HepG2 (cell line): ENCODE results near the gene ABCG2. TPM values are rescaled to one million over a fixed set of nuclear protein-coding genes. Genes with fewer than 3 reads are reported as not detected.

Experiments used
- ATAC-seq: fragments of 200-7000 bp; cut with Tn5 transposase; 3 replicates; pipeline ENCODE4 v1.9.1; 2020; ENCODE audit warnings: mild to moderate bottlenecking, moderate library complexity
- BruUV-seq: library from RNA; stranded (reverse); fragments of 400-500 nt; replicated peaks from 2 replicates; lab custom pipeline; 2021; lab: Mats Ljungman, UMichigan
- CTCF ChIA-PET: fragments of 300-600 bp; formaldehyde crosslinking; extraction: SDS; loops from one replicate; lab custom pipeline; 2021; ENCODE audit warnings: low total read pairs, inconsistent platforms, low intra/inter-chr PET ratio; lab: Yijun Ruan, JAX
- POLR2A ChIA-PET: fragments of 350-600 bp; sonication (Branson Sonifier 250); formaldehyde crosslinking; loops from one replicate; lab custom pipeline; 2020; ENCODE audit warnings: antibody characterized with exemption, inconsistent platforms; lab: Yijun Ruan, JAX
- DNase-seq: peaks from one replicate; pipeline ENCODE4 v3.0.0-alpha.2; 2015; ENCODE audit warnings: low spot score
- FAIRE-seq: peaks from 3 replicates; lab custom pipeline; 2011; peaks lifted over from hg19 to GRCh38; lab: Jason Lieb, UNC
- H2AFZ ChIP-seq: one replicate; pipeline ENCODE4 v1.6.1; 2011; ENCODE audit warnings: low read length, inconsistent platforms
- H3K27ac ChIP-seq: fragments of 300-600 bp; 3 replicates; pipeline ENCODE4 v1.8.0; 2011; ENCODE audit warnings: mixed run types, mild to moderate bottlenecking, mixed read lengths, low read length, inconsistent platforms; ENCODE audit not compliant: insufficient read depth; ENCODE audit errors: extremely low read length
- H3K27me3 ChIP-seq, 2 experiments: fragments of 200-600 bp in 1 of 2; 2 replicates in 1 of 2; 3 replicates in 1 of 2; pipeline versions ENCODE4 v1.6.0 to v1.8.0; 2011; ENCODE audit warnings: low read length in 2 of 2, mild to moderate bottlenecking in 2 of 2, moderate library complexity in 2 of 2, inconsistent platforms in 1 of 2; ENCODE audit not compliant: insufficient read depth in 2 of 2, control insufficient read depth in 1 of 2
- H3K36me3 ChIP-seq, 2 experiments: fragments of 200-600 bp in 1 of 2; replicated peaks in 1 of 2; 2 replicates in 1 of 2; 3 replicates in 1 of 2; pipeline versions ENCODE4 v1.5.1 to v1.8.0; 2011; ENCODE audit warnings: low read length in 2 of 2, inconsistent platforms in 1 of 2; ENCODE audit not compliant: insufficient read depth in 2 of 2, control insufficient read depth in 1 of 2
- H3K4me1 ChIP-seq: 2 replicates; pipeline ENCODE4 v1.5.1; 2012; ENCODE audit warnings: low read length, inconsistent platforms; ENCODE audit not compliant: insufficient read depth
- H3K4me2 ChIP-seq: 2 replicates; pipeline ENCODE4 v1.6.0; 2011; ENCODE audit warnings: low read depth, low read length, inconsistent platforms
- H3K4me3 ChIP-seq, 3 experiments: fragments of 200-600 bp in 1 of 3; sonication (generic), shearing (Covaris generic) in 1 of 3; replicated peaks in 1 of 3; 2 replicates each; pipeline ENCODE4 v1.5.1; 2011 to 2016; ENCODE audit warnings: low read length in 3 of 3, inconsistent platforms in 2 of 3, low read depth in 2 of 3, mild to moderate bottlenecking in 2 of 3, control low read depth in 1 of 3, mixed read lengths in 1 of 3; ENCODE audit not compliant: insufficient read depth in 1 of 3
- H3K79me2 ChIP-seq: one replicate; pipeline ENCODE4 v1.6.1; 2011; ENCODE audit warnings: low read length, inconsistent platforms; ENCODE audit not compliant: insufficient read depth
- H3K9ac ChIP-seq: 2 replicates; pipeline ENCODE4 v1.6.0; 2011; ENCODE audit warnings: mild to moderate bottlenecking, low read depth, low read length, inconsistent platforms; ENCODE audit not compliant: insufficient read depth
- H3K9me3 ChIP-seq: 2 replicates; pipeline ENCODE4 v1.5.1; 2012; ENCODE audit warnings: mild to moderate bottlenecking, low read length
- H4K20me1 ChIP-seq: 2 replicates; pipeline ENCODE4 v1.6.0; 2011; ENCODE audit warnings: inconsistent platforms, mild to moderate bottlenecking, low read length, moderate library complexity; ENCODE audit not compliant: insufficient read depth
- GZF1 ChIP-seq: sonication (generic); formaldehyde crosslinking; IDR thresholded peaks from 2 replicates; pipeline ENCODE4 v1.5.1; 2020; ENCODE audit warnings: mild to moderate bottlenecking, missing genetic modification reagents
- KLF16 ChIP-seq, 2 experiments: sonication (generic) in 1 of 2; formaldehyde crosslinking in 1 of 2; IDR thresholded peaks; 2 replicates each; pipeline versions ENCODE4 v1.6.1 to v1.8.0; 2016 to 2023; ENCODE audit warnings: missing genetic modification reagents in 2 of 2, missing compliant biosample characterization in 1 of 2
- NFYB ChIP-seq: sonication (generic); formaldehyde crosslinking; IDR thresholded peaks from 2 replicates; pipeline ENCODE4 v1.4.0; 2020; ENCODE audit warnings: missing genetic modification reagents
- STAG1 ChIP-seq: sonication (generic); formaldehyde crosslinking; IDR thresholded peaks from 2 replicates; pipeline ENCODE4 v1.4.0; 2020; ENCODE audit warnings: missing genetic modification reagents
- TP53 ChIP-seq: sonication (generic); formaldehyde crosslinking; conservative IDR thresholded peaks from 2 replicates; pipeline ENCODE4 v1.4.0; 2020; ENCODE audit warnings: missing genetic modification reagents
- ZBTB26 ChIP-seq: IDR thresholded peaks from 2 replicates; pipeline ENCODE4 v1.6.1; 2016; ENCODE audit warnings: missing compliant biosample characterization, missing genetic modification reagents, borderline replicate concordance
- ZFY ChIP-seq: sonication (generic); formaldehyde crosslinking; IDR thresholded peaks from 2 replicates; pipeline ENCODE4 v1.4.0; 2020; ENCODE audit warnings: missing genetic modification reagents
- ZNF337 ChIP-seq: sonication (generic); formaldehyde crosslinking; IDR thresholded peaks from 2 replicates; pipeline ENCODE4 v1.5.1; 2020; ENCODE audit warnings: missing genetic modification reagents, low read depth, mild to moderate bottlenecking, borderline replicate concordance
- ZNF546 ChIP-seq: sonication (generic); formaldehyde crosslinking; conservative IDR thresholded peaks from 2 replicates; pipeline ENCODE4 v1.8.1; 2023; ENCODE audit warnings: mild to moderate bottlenecking, missing genetic modification reagents
- ZNF567 ChIP-seq: sonication (generic); formaldehyde crosslinking; IDR thresholded peaks from 2 replicates; pipeline ENCODE4 v1.8.1; 2023; ENCODE audit warnings: mild to moderate bottlenecking, missing genetic modification reagents, borderline replicate concordance
- ZNF780A ChIP-seq: sonication (generic); formaldehyde crosslinking; IDR thresholded peaks from 2 replicates; pipeline ENCODE4 v1.8.0; 2022; ENCODE audit warnings: mild to moderate bottlenecking, missing genetic modification reagents, moderate library complexity
- WGBS: methylation state at CpG from one replicate; pipeline ENCODE4 v1.1.6; 2017; ENCODE audit warnings: low lambda C conversion rate; 5-methylcytosine and 5-hydroxymethylcytosine counted together
- in situ Hi-C: cut with HindIII; loops from 2 replicates; pipeline ENCODE4 v1.10.0; 2017; ENCODE audit warnings: low pct_unique_long_range_greater_than_20kb; ENCODE audit not compliant: extremely low pct_ligation_motif_present
- intact Hi-C: fragments of 100-400 bp; cut with micrococcal nuclease; formaldehyde crosslinking; loops from one replicate; pipeline ENCODE4 v1.10.0; 2022; ENCODE audit not compliant: unreplicated experiment
- polyA plus RNA-seq, 8 experiments: library from polyadenylated mRNA; depleted of rRNA in 3 of 8; stranded (reverse) in 7 of 8; unstranded in 1 of 8; fragments of >200 nt; fragmentation: Illumina TruSeq in 4 of 8; extraction: Trizol in 4 of 8; gene quantifications; 2 replicates each; pipeline versions ENCODE4 v1.2.1 to v1.2.3, GENCODE V29; 2011 to 2016; ENCODE audit warnings: low read depth in 4 of 8, missing spikeins in 1 of 8, mixed read lengths in 1 of 8; ENCODE audit not compliant: insufficient read depth in 1 of 8
- total RNA-seq, 5 experiments: library from RNA; depleted of rRNA; stranded (reverse); fragments of >200 nt; fragmentation: Illumina TruSeq; extraction: Trizol; gene quantifications; 2 replicates each; pipeline ENCODE4 v1.2.3, GENCODE V29; 2016; ENCODE audit warnings: low read depth in 1 of 5
- TF ChIP-seq, protein P1 (sequence below): IDR thresholded peaks from 2 replicates; pipeline ENCODE4 v1.6.1; 2016; ENCODE audit warnings: mild to moderate bottlenecking, missing biosample characterization, missing genetic modification reagents
- TF ChIP-seq, protein P2 (sequence below): IDR thresholded peaks from 2 replicates; pipeline ENCODE4 v1.6.1; 2016; ENCODE audit warnings: mild to moderate bottlenecking
- TF ChIP-seq, protein P3 (sequence below): sonication (generic); formaldehyde crosslinking; IDR thresholded peaks from 2 replicates; pipeline ENCODE4 v1.5.1; 2020; ENCODE audit warnings: missing genetic modification reagents, mild to moderate bottlenecking, borderline replicate concordance

Gene ABCG2
- total and polyA plus RNA-seq, 2 of the 13 experiments (the other 11 are each of a cell fraction or from before 2014, with no cell fraction given) = 10.0 to 15.7 TPM

- DNase-seq (no peak), ATAC-seq (no peak), FAIRE-seq (no peak)
- BruUV-seq = no TSS peak
- TF ChIP-seq, protein P1, sequence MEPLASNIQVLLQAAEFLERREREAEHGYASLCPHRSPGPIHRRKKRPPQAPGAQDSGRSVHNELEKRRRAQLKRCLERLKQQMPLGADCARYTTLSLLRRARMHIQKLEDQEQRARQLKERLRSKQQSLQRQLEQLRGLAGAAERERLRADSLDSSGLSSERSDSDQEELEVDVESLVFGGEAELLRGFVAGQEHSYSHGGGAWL (CRISPR knock-in tag) = no peak
- no peak for TF ChIP-seq ZNF546 (CRISPR knock-in tag)
- TF ChIP-seq NFYB (CRISPR knock-in tag) = no peak
- no peak for TF ChIP-seq STAG1
- TF ChIP-seq, protein P2, sequence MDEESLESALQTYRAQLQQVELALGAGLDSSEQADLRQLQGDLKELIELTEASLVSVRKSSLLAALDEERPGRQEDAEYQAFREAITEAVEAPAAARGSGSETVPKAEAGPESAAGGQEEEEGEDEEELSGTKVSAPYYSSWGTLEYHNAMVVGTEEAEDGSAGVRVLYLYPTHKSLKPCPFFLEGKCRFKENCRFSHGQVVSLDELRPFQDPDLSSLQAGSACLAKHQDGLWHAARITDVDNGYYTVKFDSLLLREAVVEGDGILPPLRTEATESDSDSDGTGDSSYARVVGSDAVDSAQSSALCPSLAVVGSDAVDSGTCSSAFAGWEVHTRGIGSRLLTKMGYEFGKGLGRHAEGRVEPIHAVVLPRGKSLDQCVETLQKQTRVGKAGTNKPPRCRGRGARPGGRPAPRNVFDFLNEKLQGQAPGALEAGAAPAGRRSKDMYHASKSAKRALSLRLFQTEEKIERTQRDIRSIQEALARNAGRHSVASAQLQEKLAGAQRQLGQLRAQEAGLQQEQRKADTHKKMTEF (CRISPR knock-in tag) = no peak
- TF ChIP-seq ZNF337 (CRISPR knock-in tag) = no peak
- H3K9me3 ChIP-seq = no peaks in the 10 kb centered on the region
- WGBS = 97% methylated on average over 7 of the region's 7 CpGs
- H3K36me3 ChIP-seq = peaks cover 0 to 11% of the 10 kb centered on the region in 2 experiments; a peak in 2 of 5 replicates
- no peak overlapping the region for H3K4me3 ChIP-seq
- peaks cover 28% of the 10 kb centered on the region for H3K4me1 ChIP-seq
- in situ Hi-C loops = no loop called here
- no peak overlapping the region for H3K27ac ChIP-seq
- intact Hi-C loops = no loop called here
- ChIA-PET CTCF (no interaction called here), POLR2A (no interaction called here)
- no peak overlapping the region for H2AFZ ChIP-seq
- H3K4me2 ChIP-seq = no peak overlapping the region
- H4K20me1 ChIP-seq = no peaks in the 10 kb centered on the region
- H3K9ac ChIP-seq = no peak overlapping the region
- no peaks in the 10 kb centered on the region for H3K79me2 ChIP-seq
- H3K27me3 ChIP-seq = no peaks in the 10 kb centered on the region
Measured at GRCh38 chr4:88102026-88102425, 56.4 kb downstream of the ABCG2 start.

- 95% methylated on average over 6 of the region's 6 CpGs for WGBS
- ChIA-PET CTCF (no interaction called here), POLR2A (no interaction called here)
- Histone ChIP-seq H3K4me1 (peaks cover 19% of the 10 kb centered on the region), H4K20me1 (no peaks in the 10 kb centered on the region), H3K27me3 (no peaks in the 10 kb centered on the region), H3K4me2 (no peak overlapping the region), H3K9me3 (no peaks in the 10 kb centered on the region), H3K4me3 (no peak overlapping the region), H3K79me2 (no peaks in the 10 kb centered on the region), H3K9ac (no peak overlapping the region), H3K36me3 (peaks cover 0 to 11% of the 10 kb centered on the region in 2 experiments; a peak in 2 of 5 replicates), H3K27ac (no peak overlapping the region), H2AFZ (no peak overlapping the region)
- no peak for ATAC-seq
- intact Hi-C loops (no loop called here), in situ Hi-C loops (no loop called here)
- TF ChIP-seq KLF16 (CRISPR knock-in tag; IDR thresholded peaks at IDR 0.05) = no peak
- no peak for TF ChIP-seq ZNF567
- TF ChIP-seq ZNF780A (CRISPR knock-in tag) = no peak
- TF ChIP-seq GZF1 (CRISPR knock-in tag) = no peak
- TF ChIP-seq TP53 (CRISPR knock-in tag) = no peak
- no peak for TF ChIP-seq ZBTB26 (CRISPR knock-in tag)
- no peak for TF ChIP-seq ZFY (CRISPR knock-in tag)
- TF ChIP-seq, protein P3, sequence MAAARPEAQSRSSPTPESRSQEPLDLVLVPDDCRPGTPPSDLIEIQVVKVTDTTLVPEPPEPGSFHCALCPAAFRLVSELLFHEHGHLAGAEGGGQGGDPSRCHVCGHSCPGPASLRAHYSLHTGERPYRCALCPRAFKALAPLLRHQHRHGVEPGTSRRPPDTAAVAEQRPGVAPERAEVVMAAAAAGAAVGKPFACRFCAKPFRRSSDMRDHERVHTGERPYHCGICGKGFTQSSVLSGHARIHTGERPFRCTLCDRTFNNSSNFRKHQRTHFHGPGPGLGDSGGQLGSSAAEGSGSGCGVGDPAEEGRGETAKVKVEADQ (CRISPR knock-in tag) = no peak
- DNase-seq = no peak
- no peak for FAIRE-seq
- BruUV-seq = no TSS peak
Measured at GRCh38 chr4:88101165-88101564, 57.3 kb downstream of the ABCG2 start.
